ENCODE results near the gene SLC25A22. TPM values are rescaled to one million over a fixed set of nuclear protein-coding genes. Genes with fewer than 3 reads are reported as not detected.

Gene SLC25A22
- total and polyA plus RNA-seq, 10 of the 15 experiments (the other 5 are each of a cell fraction or from before 2014, with no cell fraction given), result 0.27 to 27.0 (median 8.2) TPM

GRCh38 chr11:811446-812245 lies 13.6 kb upstream of the SLC25A22 start:
- ChIA-PET RAD21 (ENCODE audit: unreplicated experiment) (no interaction called here), SMC1A (ENCODE audit: uncharacterized antibody, unreplicated experiment) (interaction anchor here (1.0 to 1.3 kb wide), 2 partner anchors 8 to 21 kb away, joined by 3 to 4 read pairs; partner anchors contain the start of gene CD151), CTCF (interaction anchor here (1.3 kb wide), 1 partner anchor 8 kb away, joined by 4 read pairs; no protein-coding TSS in a partner anchor), POLR2A (interaction anchor here (0.7 to 1.7 kb wide), 2 partner anchors 8 to 139 kb away, joined by 5 to 18 read pairs; partner anchors contain the start of gene PNPLA2)
- H3K4me2 ChIP-seq (ENCODE audit: control insufficient read depth, insufficient read depth), result peak overlapping the region; percentile 78
- peaks cover 8% of the 10 kb centered on the region; the same call in 1 of the 2 replicates for H4K20me1 ChIP-seq (ENCODE audit: control insufficient read depth, insufficient read depth)
- H3K27ac ChIP-seq (ENCODE audit: control insufficient read depth, insufficient read depth), result no peak overlapping the region
- peaks cover 38% of the 10 kb centered on the region for H3K79me2 ChIP-seq (ENCODE audit: control insufficient read depth, insufficient read depth, low read length)
- FAIRE-seq (peak; percentile 77), DNase-seq (ENCODE audit: low read depth, low spot score) (no peak), ATAC-seq (no peak)
- H3K9me3 ChIP-seq (replicated peaks; ENCODE audit: control insufficient read depth, insufficient read depth, low read length), result no peaks in the 10 kb centered on the region
- peaks cover 8 to 28% of the 10 kb centered on the region in 2 experiments; a peak in 3 of 4 replicates for H3K36me3 ChIP-seq (ENCODE audit: control insufficient read depth in 2 of 2, insufficient read depth in 2 of 2, low read length in 1 of 2)
- in situ Hi-C loops (cut with MboI), result loop anchor here (25.0 kb wide), 1 partner anchor 1576 kb away; the partner anchor contains the start of gene CD81
- no peaks in the 10 kb centered on the region for H3K27me3 ChIP-seq (replicated peaks in 1 of 2; ENCODE audit: control insufficient read depth in 2 of 2, insufficient read depth in 2 of 2, low read length in 1 of 2)
- no peak overlapping the region for H2AFZ ChIP-seq (ENCODE audit: control insufficient read depth, low read depth, low read length)
- H3K4me1 ChIP-seq (ENCODE audit: control insufficient read depth, insufficient read depth, low read length), result peaks cover 7% of the 10 kb centered on the region; the same call in 1 of the 2 replicates
- H3K4me3 ChIP-seq, result peak overlapping the region; percentile 98
- BruUV-seq (replicated peaks), result no TSS peak
- 45% methylated on average over 14 of the region's 14 CpGs for WGBS (ENCODE audit: insufficient coverage, insufficient replicate concordance, low lambda C conversion rate, missing lambda C conversion rate)
- peak overlapping the region; percentile 98 for H3K9ac ChIP-seq (ENCODE audit: control insufficient read depth, insufficient read depth, low read length)
- intact Hi-C loops (cut with micrococcal nuclease; ENCODE audit: unreplicated experiment), result no loop called here
- TF ChIP-seq NR2C2 (IDR thresholded peaks at IDR 0.05; ENCODE audit: borderline replicate concordance, control insufficient read depth, insufficient read length, low read depth) (no peak), SIN3A (IDR thresholded peaks at IDR 0.05; ENCODE audit: low read depth, low read length) (no peak), PAX8 (IDR thresholded peaks at IDR 0.05) (no peak), SIX5 (IDR thresholded peaks at IDR 0.05; ENCODE audit: low read depth, low read length, severe bottlenecking) (no peak), KLF5 (IDR thresholded peaks at IDR 0.05; ENCODE audit: partially characterized antibody) (no peak), BACH1 (IDR thresholded peaks at IDR 0.05; ENCODE audit: borderline replicate concordance) (no peak), ZBTB4 (CRISPR knock-in tag; IDR thresholded peaks at IDR 0.05) (no peak)
- TF ChIP-seq, protein P1, sequence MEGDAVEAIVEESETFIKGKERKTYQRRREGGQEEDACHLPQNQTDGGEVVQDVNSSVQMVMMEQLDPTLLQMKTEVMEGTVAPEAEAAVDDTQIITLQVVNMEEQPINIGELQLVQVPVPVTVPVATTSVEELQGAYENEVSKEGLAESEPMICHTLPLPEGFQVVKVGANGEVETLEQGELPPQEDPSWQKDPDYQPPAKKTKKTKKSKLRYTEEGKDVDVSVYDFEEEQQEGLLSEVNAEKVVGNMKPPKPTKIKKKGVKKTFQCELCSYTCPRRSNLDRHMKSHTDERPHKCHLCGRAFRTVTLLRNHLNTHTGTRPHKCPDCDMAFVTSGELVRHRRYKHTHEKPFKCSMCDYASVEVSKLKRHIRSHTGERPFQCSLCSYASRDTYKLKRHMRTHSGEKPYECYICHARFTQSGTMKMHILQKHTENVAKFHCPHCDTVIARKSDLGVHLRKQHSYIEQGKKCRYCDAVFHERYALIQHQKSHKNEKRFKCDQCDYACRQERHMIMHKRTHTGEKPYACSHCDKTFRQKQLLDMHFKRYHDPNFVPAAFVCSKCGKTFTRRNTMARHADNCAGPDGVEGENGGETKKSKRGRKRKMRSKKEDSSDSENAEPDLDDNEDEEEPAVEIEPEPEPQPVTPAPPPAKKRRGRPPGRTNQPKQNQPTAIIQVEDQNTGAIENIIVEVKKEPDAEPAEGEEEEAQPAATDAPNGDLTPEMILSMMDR (IDR thresholded peaks at IDR 0.05 in 2 of 3, conservative IDR thresholded peaks at IDR 0.05 in 1 of 3; ENCODE audit: control insufficient read depth in 2 of 3, extremely low read depth in 1 of 3, insufficient read depth in 1 of 3, low read depth in 3 of 3, low read length in 3 of 3), result peak; percentile 11 to 26 (median 16); a peak in 2 of 6 replicates
- TF ChIP-seq, protein P2, sequence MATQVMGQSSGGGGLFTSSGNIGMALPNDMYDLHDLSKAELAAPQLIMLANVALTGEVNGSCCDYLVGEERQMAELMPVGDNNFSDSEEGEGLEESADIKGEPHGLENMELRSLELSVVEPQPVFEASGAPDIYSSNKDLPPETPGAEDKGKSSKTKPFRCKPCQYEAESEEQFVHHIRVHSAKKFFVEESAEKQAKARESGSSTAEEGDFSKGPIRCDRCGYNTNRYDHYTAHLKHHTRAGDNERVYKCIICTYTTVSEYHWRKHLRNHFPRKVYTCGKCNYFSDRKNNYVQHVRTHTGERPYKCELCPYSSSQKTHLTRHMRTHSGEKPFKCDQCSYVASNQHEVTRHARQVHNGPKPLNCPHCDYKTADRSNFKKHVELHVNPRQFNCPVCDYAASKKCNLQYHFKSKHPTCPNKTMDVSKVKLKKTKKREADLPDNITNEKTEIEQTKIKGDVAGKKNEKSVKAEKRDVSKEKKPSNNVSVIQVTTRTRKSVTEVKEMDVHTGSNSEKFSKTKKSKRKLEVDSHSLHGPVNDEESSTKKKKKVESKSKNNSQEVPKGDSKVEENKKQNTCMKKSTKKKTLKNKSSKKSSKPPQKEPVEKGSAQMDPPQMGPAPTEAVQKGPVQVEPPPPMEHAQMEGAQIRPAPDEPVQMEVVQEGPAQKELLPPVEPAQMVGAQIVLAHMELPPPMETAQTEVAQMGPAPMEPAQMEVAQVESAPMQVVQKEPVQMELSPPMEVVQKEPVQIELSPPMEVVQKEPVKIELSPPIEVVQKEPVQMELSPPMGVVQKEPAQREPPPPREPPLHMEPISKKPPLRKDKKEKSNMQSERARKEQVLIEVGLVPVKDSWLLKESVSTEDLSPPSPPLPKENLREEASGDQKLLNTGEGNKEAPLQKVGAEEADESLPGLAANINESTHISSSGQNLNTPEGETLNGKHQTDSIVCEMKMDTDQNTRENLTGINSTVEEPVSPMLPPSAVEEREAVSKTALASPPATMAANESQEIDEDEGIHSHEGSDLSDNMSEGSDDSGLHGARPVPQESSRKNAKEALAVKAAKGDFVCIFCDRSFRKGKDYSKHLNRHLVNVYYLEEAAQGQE (IDR thresholded peaks at IDR 0.05; ENCODE audit: low read depth, low read length), result no peak
